ENCODE results near the gene ERLIN1. TPM values are rescaled to one million over a fixed set of nuclear protein-coding genes. Genes with fewer than 3 reads are reported as not detected.

Gene ERLIN1
- total and polyA plus RNA-seq, 8 donors: 23.8 to 56.3 (median 47.0) TPM

DNA sequence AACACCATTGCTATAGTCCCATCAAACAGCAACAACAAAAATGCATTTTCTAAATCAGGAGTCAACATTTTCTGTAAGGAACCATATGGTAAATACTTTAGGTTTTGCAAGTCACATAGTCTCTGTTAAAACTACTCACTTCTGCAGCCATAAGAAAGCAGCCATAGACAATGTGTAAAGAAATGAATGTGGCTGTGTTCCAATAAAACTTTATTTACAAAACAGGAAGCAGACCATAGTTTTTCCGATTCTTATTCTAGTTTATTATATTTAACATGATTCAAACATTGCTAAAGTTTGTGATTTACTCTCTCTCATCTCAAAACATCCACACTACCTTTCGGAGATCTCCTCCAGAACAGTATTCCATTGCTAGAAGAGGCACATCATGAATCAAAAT lies 36.7 kb upstream of the ERLIN1 start:
- no peak overlapping the region for H3K27ac ChIP-seq
- TF ChIP-seq, protein P1, sequence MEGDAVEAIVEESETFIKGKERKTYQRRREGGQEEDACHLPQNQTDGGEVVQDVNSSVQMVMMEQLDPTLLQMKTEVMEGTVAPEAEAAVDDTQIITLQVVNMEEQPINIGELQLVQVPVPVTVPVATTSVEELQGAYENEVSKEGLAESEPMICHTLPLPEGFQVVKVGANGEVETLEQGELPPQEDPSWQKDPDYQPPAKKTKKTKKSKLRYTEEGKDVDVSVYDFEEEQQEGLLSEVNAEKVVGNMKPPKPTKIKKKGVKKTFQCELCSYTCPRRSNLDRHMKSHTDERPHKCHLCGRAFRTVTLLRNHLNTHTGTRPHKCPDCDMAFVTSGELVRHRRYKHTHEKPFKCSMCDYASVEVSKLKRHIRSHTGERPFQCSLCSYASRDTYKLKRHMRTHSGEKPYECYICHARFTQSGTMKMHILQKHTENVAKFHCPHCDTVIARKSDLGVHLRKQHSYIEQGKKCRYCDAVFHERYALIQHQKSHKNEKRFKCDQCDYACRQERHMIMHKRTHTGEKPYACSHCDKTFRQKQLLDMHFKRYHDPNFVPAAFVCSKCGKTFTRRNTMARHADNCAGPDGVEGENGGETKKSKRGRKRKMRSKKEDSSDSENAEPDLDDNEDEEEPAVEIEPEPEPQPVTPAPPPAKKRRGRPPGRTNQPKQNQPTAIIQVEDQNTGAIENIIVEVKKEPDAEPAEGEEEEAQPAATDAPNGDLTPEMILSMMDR (IDR thresholded peaks at IDR 0.05): no peak
- H3K9me3 ChIP-seq: no peaks in the 10 kb centered on the region
- no peak for ATAC-seq
- H3K4me3 ChIP-seq: no peak overlapping the region
- peaks cover 3 to 79% of the 10 kb centered on the region in 2 donors for H3K36me3 ChIP-seq
- no peaks in the 10 kb centered on the region for H3K4me1 ChIP-seq
- no peaks in the 10 kb centered on the region for H3K27me3 ChIP-seq
- no peak for DNase-seq
- intact Hi-C loops (cut with DNase I): no loop called here

DNA sequence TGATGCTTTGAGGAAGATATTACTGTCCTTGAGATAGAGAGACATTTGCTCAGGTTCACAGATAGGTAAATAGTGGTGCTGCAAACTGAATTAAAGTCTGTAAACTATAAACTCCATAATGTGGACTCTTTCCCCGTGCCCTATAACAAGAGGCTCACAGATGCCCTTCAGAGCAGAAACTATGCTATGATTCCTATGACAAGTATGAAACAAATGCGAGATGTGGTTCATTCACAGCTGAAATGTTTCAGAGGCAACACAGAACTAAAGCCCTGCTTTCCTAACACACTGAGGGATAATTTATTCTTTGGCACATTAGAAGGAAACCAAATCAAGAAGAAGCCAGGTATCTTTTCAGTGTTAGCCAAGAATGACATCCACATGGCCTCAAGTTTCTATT lies 30.2 kb upstream of the ERLIN1 start:
- intact Hi-C loops (cut with DNase I): no loop called here
- TF ChIP-seq, protein P1 (IDR thresholded peaks at IDR 0.05): no peak
- Histone ChIP-seq H3K36me3 (peaks cover 0 to 85% of the 10 kb centered on the region in 2 donors), H3K27me3 (no peaks in the 10 kb centered on the region), H3K4me1 (no peaks in the 10 kb centered on the region), H3K27ac (no peak overlapping the region), H3K4me3 (no peak overlapping the region), H3K9me3 (no peaks in the 10 kb centered on the region)
- no peak for ATAC-seq
- no peak for DNase-seq

DNA sequence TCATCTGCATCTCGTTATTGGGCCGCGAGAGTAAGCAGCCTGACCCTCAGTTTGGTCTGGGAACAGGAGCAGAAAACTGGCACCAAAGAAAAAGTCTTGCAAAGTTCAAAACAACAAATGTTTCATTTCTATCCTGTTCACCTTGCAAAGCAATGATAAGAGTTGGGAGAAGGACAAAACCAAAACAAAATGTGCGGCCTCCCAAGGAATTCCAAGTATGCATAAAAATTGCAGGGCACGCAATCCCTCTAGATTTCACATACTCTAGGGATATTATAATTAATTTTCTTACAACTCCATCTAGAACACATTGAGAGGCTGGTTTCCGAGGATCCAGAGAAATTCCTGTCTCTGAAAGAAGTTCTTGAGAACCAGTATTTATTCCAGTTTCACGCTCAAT lies 23.5 kb upstream of the ERLIN1 start:
- no peak overlapping the region for H3K27ac ChIP-seq
- intact Hi-C loops (cut with DNase I): no loop called here

DNA sequence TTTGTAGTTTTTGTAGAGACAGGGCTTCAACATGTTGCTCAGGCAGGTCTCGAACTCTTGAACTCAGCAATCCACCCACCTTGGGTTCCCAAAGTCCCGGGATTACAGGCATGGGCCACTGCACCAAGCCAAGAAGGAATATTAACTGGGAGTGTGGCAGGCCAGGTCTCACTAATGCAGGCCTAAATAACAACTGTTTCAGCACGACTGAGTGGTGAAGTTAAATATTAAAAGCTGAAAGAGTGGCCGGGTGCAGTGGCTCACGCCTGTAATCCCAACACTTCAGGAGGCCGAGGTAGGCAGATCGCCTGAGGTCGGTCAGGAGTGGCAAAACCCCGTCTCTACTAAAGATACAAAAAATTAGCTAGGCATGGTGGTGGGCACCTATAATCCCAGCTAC lies 22.4 kb upstream of the ERLIN1 start:
- TF ChIP-seq, protein P1 (IDR thresholded peaks at IDR 0.05): no peak
- Histone ChIP-seq H3K4me1 (no peaks in the 10 kb centered on the region), H3K27me3 (no peaks in the 10 kb centered on the region), H3K36me3 (peaks cover 0 to 76% of the 10 kb centered on the region in 2 donors), H3K27ac (no peak overlapping the region), H3K4me3 (no peak overlapping the region), H3K9me3 (no peaks in the 10 kb centered on the region)
- ATAC-seq: no peak
- intact Hi-C loops (cut with DNase I): no loop called here
- DNase-seq: no peak

More for the DNA sequence above, 23.5 kb upstream of the ERLIN1 start:
- H3K4me1 ChIP-seq: no peaks in the 10 kb centered on the region
- H3K4me3 ChIP-seq: no peak overlapping the region
- no peak for ATAC-seq
- H3K27me3 ChIP-seq: no peaks in the 10 kb centered on the region
- TF ChIP-seq, protein P1 (IDR thresholded peaks at IDR 0.05): no peak
- H3K9me3 ChIP-seq: no peaks in the 10 kb centered on the region
- peaks cover 0 to 76% of the 10 kb centered on the region in 2 donors for H3K36me3 ChIP-seq
- no peak for DNase-seq

DNA sequence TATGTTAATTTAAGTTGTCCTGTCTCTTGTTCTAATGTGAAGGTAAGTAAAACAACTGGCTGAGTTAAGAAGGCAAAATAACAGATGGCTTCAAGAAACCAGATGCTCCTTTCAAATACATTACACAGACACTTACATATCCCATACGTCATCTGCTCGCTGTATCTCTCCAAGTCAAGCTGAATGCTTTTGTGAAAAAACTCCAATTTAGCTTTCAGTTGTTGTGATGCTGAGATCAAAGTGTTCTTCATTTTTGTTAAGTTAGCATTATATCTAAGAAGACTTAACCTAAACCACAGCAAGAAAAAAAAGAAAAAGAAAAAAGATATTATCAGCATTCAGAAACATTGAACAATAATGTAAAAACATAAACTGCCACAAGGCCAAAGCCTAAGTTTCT lies 18.5 kb upstream of the ERLIN1 start:
- Histone ChIP-seq H3K4me1 (no peaks in the 10 kb centered on the region), H3K36me3 (peaks cover 0 to 99% of the 10 kb centered on the region in 2 donors), H3K4me3 (no peak overlapping the region), H3K27ac (no peak overlapping the region), H3K9me3 (no peaks in the 10 kb centered on the region), H3K27me3 (no peaks in the 10 kb centered on the region)
- TF ChIP-seq, protein P1 (IDR thresholded peaks at IDR 0.05): no peak
- intact Hi-C loops (cut with DNase I): no loop called here
- ATAC-seq (no peak), DNase-seq (no peak)

Measured in left lung (tissue), 10 donors.